Ishikawa (cell line): ENCODE measurements around the gene CFAP161.

ENCODE experiments used
- CREB1 ChIP-seq: IDR thresholded peaks from 2 replicates; pipeline ENCODE4 v1.6.1; 2012; ENCODE audit warnings: low read depth
- EGR1 ChIP-seq: IDR thresholded peaks from 2 replicates; pipeline ENCODE4 v1.6.1; 2012
- EP300 ChIP-seq: IDR thresholded peaks from 2 replicates; pipeline ENCODE4 v1.6.1; 2012; ENCODE audit warnings: borderline replicate concordance
- NFIC ChIP-seq: IDR thresholded peaks from 2 replicates; pipeline ENCODE4 v1.6.1; 2012
- RAD21 ChIP-seq: IDR thresholded peaks from 2 replicates; pipeline ENCODE4 v1.6.1; 2012; ENCODE audit warnings: low read depth
- TAF1 ChIP-seq: IDR thresholded peaks from 2 replicates; pipeline ENCODE4 v1.6.1; 2012; ENCODE audit warnings: low read depth, mild to moderate bottlenecking
- TCF12 ChIP-seq: IDR thresholded peaks from 2 replicates; pipeline ENCODE4 v1.6.1; 2012; ENCODE audit warnings: low read depth
- USF1 ChIP-seq: IDR thresholded peaks from 2 replicates; pipeline ENCODE4 v1.6.1; 2012
- YY1 ChIP-seq: IDR thresholded peaks from 2 replicates; pipeline ENCODE4 v1.6.1; 2012; ENCODE audit warnings: low read depth
- ZBTB7A ChIP-seq: IDR thresholded peaks from 2 replicates; pipeline ENCODE4 v1.6.1; 2012; ENCODE audit warnings: low read depth
- TF ChIP-seq, protein P1 (sequence below): IDR thresholded peaks from 2 replicates; pipeline ENCODE4 v1.6.1; 2012
- TF ChIP-seq, protein P2 (sequence below): IDR thresholded peaks from 2 replicates; pipeline ENCODE4 v1.6.1; 2012; ENCODE audit warnings: low read depth, mild to moderate bottlenecking

GRCh38 chr15:81098861-81099651 is 35.0 kb upstream of the CFAP161 start:
- TF ChIP-seq EP300 (no peak), RAD21 (no peak), USF1 (no peak), YY1 (no peak), EGR1 (no peak), ZBTB7A (no peak), TAF1 (no peak), TCF12 (no peak), NFIC (no peak), CREB1 (no peak)
- TF ChIP-seq, protein P1, sequence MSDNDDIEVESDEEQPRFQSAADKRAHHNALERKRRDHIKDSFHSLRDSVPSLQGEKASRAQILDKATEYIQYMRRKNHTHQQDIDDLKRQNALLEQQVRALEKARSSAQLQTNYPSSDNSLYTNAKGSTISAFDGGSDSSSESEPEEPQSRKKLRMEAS = no peak
- TF ChIP-seq, protein P2, sequence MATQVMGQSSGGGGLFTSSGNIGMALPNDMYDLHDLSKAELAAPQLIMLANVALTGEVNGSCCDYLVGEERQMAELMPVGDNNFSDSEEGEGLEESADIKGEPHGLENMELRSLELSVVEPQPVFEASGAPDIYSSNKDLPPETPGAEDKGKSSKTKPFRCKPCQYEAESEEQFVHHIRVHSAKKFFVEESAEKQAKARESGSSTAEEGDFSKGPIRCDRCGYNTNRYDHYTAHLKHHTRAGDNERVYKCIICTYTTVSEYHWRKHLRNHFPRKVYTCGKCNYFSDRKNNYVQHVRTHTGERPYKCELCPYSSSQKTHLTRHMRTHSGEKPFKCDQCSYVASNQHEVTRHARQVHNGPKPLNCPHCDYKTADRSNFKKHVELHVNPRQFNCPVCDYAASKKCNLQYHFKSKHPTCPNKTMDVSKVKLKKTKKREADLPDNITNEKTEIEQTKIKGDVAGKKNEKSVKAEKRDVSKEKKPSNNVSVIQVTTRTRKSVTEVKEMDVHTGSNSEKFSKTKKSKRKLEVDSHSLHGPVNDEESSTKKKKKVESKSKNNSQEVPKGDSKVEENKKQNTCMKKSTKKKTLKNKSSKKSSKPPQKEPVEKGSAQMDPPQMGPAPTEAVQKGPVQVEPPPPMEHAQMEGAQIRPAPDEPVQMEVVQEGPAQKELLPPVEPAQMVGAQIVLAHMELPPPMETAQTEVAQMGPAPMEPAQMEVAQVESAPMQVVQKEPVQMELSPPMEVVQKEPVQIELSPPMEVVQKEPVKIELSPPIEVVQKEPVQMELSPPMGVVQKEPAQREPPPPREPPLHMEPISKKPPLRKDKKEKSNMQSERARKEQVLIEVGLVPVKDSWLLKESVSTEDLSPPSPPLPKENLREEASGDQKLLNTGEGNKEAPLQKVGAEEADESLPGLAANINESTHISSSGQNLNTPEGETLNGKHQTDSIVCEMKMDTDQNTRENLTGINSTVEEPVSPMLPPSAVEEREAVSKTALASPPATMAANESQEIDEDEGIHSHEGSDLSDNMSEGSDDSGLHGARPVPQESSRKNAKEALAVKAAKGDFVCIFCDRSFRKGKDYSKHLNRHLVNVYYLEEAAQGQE = no peak
